K562 (cell line): ENCODE results near the gene ANTKMT. TPM values are rescaled to one million over a fixed set of nuclear protein-coding genes. Genes with fewer than 3 reads are reported as not detected.
A peak's percentile ranks its signal among the peaks of the same experiment; 100 is the strongest.

ENCODE experiments used
- CBX8 ChIP-seq: fragments of 200-600 bp; sonication (generic); IDR thresholded peaks from 2 replicates; pipeline ENCODE4 v1.6.1; 2012; ENCODE audit warnings: borderline replicate concordance, mixed run types, low read depth, mild to moderate bottlenecking, moderate library complexity, mixed read lengths, low read length, control low read depth, inconsistent platforms; ENCODE audit not compliant: poor library complexity, severe bottlenecking; ENCODE audit errors: extremely low read depth
- CC2D1A ChIP-seq: fragments of 450-650 bp; IDR thresholded peaks from 2 replicates; pipeline ENCODE4 v1.6.1; 2017; ENCODE audit warnings: mild to moderate bottlenecking
- CHD4 ChIP-seq: fragments of 200-600 bp; sonication (generic); IDR thresholded peaks from 3 replicates; pipeline ENCODE4 v1.6.1; 2012; ENCODE audit warnings: low read depth, mild to moderate bottlenecking, mixed read lengths, low read length, inconsistent platforms; ENCODE audit not compliant: insufficient read depth, insufficient replicate concordance, poor library complexity, severe bottlenecking
- ETV1 ChIP-seq: fragments of 450-650 bp; conservative IDR thresholded peaks from 2 replicates; pipeline ENCODE4 v1.6.1; 2016; ENCODE audit warnings: missing genetic modification characterization, control low read depth, low read depth, missing compliant biosample characterization
- ETV6 ChIP-seq, 3 experiments: fragments of 150-350 bp in 1 of 3; sonication (generic) in 1 of 3; formaldehyde crosslinking in 1 of 3; IDR thresholded peaks; 2 replicates each; pipeline versions ENCODE4 v1.6.1 to v1.8.0; 2014 to 2022; ENCODE audit warnings: borderline replicate concordance in 2 of 3, low read depth in 2 of 3, antibody characterized with exemption in 1 of 3, low read length in 1 of 3, mild to moderate bottlenecking in 1 of 3, missing genetic modification reagents in 1 of 3
- HLTF ChIP-seq: fragments of 450-650 bp; IDR thresholded peaks from 2 replicates; pipeline ENCODE4 v1.6.1; 2016
- NFATC3 ChIP-seq: fragments of 450-650 bp; IDR thresholded peaks from 2 replicates; pipeline ENCODE4 v1.6.1; 2017; ENCODE audit warnings: mild to moderate bottlenecking
- NFIX ChIP-seq: fragments of 250-450 bp; sonication (Bioruptor Pico); IDR thresholded peaks from 2 replicates; pipeline ENCODE4 v1.4.0; 2020; ENCODE audit warnings: low read depth, mild to moderate bottlenecking, moderate library complexity
- TFAM ChIP-seq: fragments of 250-450 bp; sonication (Bioruptor Pico); conservative IDR thresholded peaks from 2 replicates; pipeline ENCODE4 v1.5.0; 2021; ENCODE audit warnings: mild to moderate bottlenecking, moderate library complexity
- TSHZ1 ChIP-seq: fragments of 250-450 bp; sonication (Bioruptor Pico); IDR thresholded peaks from 2 replicates; pipeline ENCODE4 v1.4.0; 2020; ENCODE audit warnings: mild to moderate bottlenecking, moderate library complexity
- XRCC3 ChIP-seq: fragments of 450-650 bp; IDR thresholded peaks from 2 replicates; pipeline ENCODE4 v1.6.1; 2017; ENCODE audit warnings: mild to moderate bottlenecking, moderate library complexity
- ZBTB2 ChIP-seq: fragments of 450-650 bp; IDR thresholded peaks from 2 replicates; pipeline ENCODE4 v1.6.1; 2016; ENCODE audit warnings: antibody characterized with exemption
- ZNF12 ChIP-seq: sonication (generic); formaldehyde crosslinking; IDR thresholded peaks from 2 replicates; pipeline ENCODE4 v1.4.0; 2020; ENCODE audit warnings: mild to moderate bottlenecking, missing genetic modification reagents
- ZNF143 ChIP-seq: sonication (generic); formaldehyde crosslinking; IDR thresholded peaks from 2 replicates; pipeline ENCODE4 v1.9.0; 2022; ENCODE audit warnings: mild to moderate bottlenecking, missing genetic modification reagents
- ZNF24 ChIP-seq: fragments of 450-650 bp; IDR thresholded peaks from 2 replicates; pipeline ENCODE4 v1.6.1; 2016
- ZNF395 ChIP-seq: fragments of 200-800 bp; sonication (Bioruptor generic); IDR thresholded peaks from 2 replicates; pipeline ENCODE4 v1.6.1; 2017; ENCODE audit warnings: missing genetic modification characterization, missing compliant biosample characterization
- ZNF57 ChIP-seq: fragments of 450-650 bp; formaldehyde crosslinking; IDR thresholded peaks from 2 replicates; pipeline ENCODE4 v1.4.0; 2020; ENCODE audit warnings: mild to moderate bottlenecking, moderate library complexity
- ZNF668 ChIP-seq: fragments of 250-450 bp; sonication (Bioruptor Pico); IDR thresholded peaks from 2 replicates; pipeline ENCODE4 v1.8.0; 2022; ENCODE audit warnings: mild to moderate bottlenecking, inconsistent platforms
- polyA plus RNA-seq, 8 experiments: library from polyadenylated mRNA; depleted of rRNA in 4 of 8; stranded (reverse) in 5 of 8; unstranded in 3 of 8; fragments of >200 nt; fragmentation: Nextera tagmentation in 2 of 8; fragmentation: Illumina TruSeq in 1 of 8; extraction: Ambion mirVana in 2 of 8; extraction: Trizol in 1 of 8; gene quantifications; 2 replicates each; pipeline versions ENCODE4 v1.2.1 to v1.2.3, GENCODE V29; 2011 to 2014; ENCODE audit warnings: inconsistent platforms in 1 of 8, missing spikeins in 1 of 8
- total RNA-seq, 7 experiments: library from RNA; depleted of rRNA in 6 of 7; stranded (reverse); fragments of >200 nt in 6 of 7; fragmentation: Illumina TruSeq in 2 of 7; extraction: Trizol in 2 of 7; gene quantifications; 2 replicates each; pipeline versions ENCODE4 v1.2.1 to v1.2.3, GENCODE V29; 2011 to 2021; ENCODE audit warnings: low replicate concordance in 1 of 7
- TF ChIP-seq, protein P1 (sequence below), 2 experiments: fragments of 450-650 bp in 1 of 2; sonication (generic) in 1 of 2; formaldehyde crosslinking; conservative IDR thresholded peaks; 2 replicates each; pipeline versions ENCODE4 v1.4.0 to v1.8.1; 2020 to 2022; ENCODE audit warnings: mild to moderate bottlenecking in 1 of 2, missing genetic modification reagents in 1 of 2
- TF ChIP-seq, protein P2 (sequence below): sonication (generic); formaldehyde crosslinking; IDR thresholded peaks from 2 replicates; pipeline ENCODE4 v1.5.0; 2020; ENCODE audit warnings: missing genetic modification reagents

ANTKMT gene
- total and polyA plus RNA-seq, 9 of the 15 experiments (the other 6 are each of a cell fraction or from before 2014, with no cell fraction given), result 0.58 to 217 (median 19.1) TPM

DNA sequence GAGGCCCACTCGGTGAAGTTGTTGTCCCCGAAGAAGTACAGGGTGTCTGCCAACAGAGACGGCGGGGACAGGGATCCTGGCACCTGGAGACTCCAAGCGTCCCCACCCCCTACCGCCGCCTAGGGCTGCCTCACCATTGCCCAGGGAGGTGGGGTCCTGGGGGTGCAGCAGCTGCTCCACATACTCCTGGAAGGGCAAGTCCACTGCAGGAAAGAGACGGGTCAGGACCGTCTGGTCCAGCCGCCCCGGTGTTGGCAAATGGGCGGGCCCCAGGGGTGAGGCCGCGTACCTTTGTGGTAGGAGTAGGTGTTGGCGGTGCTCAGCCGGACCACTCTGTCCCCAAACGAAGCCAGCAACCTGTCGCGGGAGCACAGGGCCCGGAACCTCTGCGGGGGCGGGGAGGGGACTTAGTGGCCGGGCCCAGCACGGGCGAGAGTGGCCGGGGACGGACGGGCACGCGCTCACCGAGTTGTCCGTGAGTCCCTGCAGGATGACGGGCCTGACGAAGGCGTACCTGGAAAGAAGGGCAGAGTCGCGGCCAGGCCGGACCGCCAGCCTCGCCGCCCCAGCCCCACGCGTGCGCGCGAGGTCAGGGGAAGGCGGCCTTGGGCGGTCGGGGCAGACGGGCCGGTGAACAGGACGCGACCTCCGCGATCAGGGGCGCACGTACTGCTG, 37.4 kb upstream of the ANTKMT start (continued):
- TF ChIP-seq TSHZ1 (CRISPR knock-in tag), result no peak
- no peak for TF ChIP-seq ZBTB2
- no peak for TF ChIP-seq ZNF143 (CRISPR knock-in tag)
- TF ChIP-seq, protein P1, sequence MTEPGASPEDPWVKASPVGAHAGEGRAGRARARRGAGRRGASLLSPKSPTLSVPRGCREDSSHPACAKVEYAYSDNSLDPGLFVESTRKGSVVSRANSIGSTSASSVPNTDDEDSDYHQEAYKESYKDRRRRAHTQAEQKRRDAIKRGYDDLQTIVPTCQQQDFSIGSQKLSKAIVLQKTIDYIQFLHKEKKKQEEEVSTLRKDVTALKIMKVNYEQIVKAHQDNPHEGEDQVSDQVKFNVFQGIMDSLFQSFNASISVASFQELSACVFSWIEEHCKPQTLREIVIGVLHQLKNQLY (CRISPR knock-in tag; conservative IDR thresholded peaks at IDR 0.05), result no peak
- TF ChIP-seq ZNF668 (CRISPR knock-in tag), result no peak
- no peak for TF ChIP-seq ZNF12 (CRISPR knock-in tag)
- peak; percentile 19; the same call in 1 of the 2 replicates for TF ChIP-seq ZNF57 (CRISPR knock-in tag)
- TF ChIP-seq TFAM (CRISPR knock-in tag), result no peak
- no peak for TF ChIP-seq ETV1 (tag)
- TF ChIP-seq CC2D1A, result no peak
- no peak for TF ChIP-seq HLTF
- TF ChIP-seq NFATC3, result no peak
- no peak for TF ChIP-seq CBX8
- TF ChIP-seq ZNF24, result no peak
- TF ChIP-seq NFIX, result no peak
- no peak for TF ChIP-seq ETV6 (IDR thresholded peaks at IDR 0.05; ENCODE audit: borderline replicate concordance in 1 of 2, low read depth in 2 of 2, low read length in 1 of 2)
- no peak for TF ChIP-seq ETV6 (CRISPR knock-in tag; IDR thresholded peaks at IDR 0.05; ENCODE audit: borderline replicate concordance)
- TF ChIP-seq, protein P2, sequence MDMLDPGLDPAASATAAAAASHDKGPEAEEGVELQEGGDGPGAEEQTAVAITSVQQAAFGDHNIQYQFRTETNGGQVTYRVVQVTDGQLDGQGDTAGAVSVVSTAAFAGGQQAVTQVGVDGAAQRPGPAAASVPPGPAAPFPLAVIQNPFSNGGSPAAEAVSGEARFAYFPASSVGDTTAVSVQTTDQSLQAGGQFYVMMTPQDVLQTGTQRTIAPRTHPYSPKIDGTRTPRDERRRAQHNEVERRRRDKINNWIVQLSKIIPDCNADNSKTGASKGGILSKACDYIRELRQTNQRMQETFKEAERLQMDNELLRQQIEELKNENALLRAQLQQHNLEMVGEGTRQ, result no peak
- no peak for TF ChIP-seq XRCC3
- no peak for TF ChIP-seq ZNF395 (CRISPR knock-in tag)
- TF ChIP-seq CHD4, result no peak
